HepG2 (cell line): ENCODE data around the gene PSG6. TPM values are rescaled to one million over a fixed set of nuclear protein-coding genes. Genes with fewer than 3 reads are reported as not detected.
"Not testable (repeated sequence)": the region's sequence is repeated elsewhere in the genome, so short reads cannot be mapped to it uniquely, and the experiment has no call there.

Experiments
- ATAC-seq: fragments of 200-7000 bp; cut with Tn5 transposase; 3 replicates; pipeline ENCODE4 v1.9.1; 2020; ENCODE audit warnings: mild to moderate bottlenecking, moderate library complexity
- BruUV-seq: library from RNA; stranded (reverse); fragments of 400-500 nt; replicated peaks from 2 replicates; lab custom pipeline; 2021; lab: Mats Ljungman, UMichigan
- CTCF ChIA-PET: fragments of 300-600 bp; formaldehyde crosslinking; extraction: SDS; loops from one replicate; lab custom pipeline; 2021; ENCODE audit warnings: low total read pairs, inconsistent platforms, low intra/inter-chr PET ratio; lab: Yijun Ruan, JAX
- POLR2A ChIA-PET: fragments of 350-600 bp; sonication (Branson Sonifier 250); formaldehyde crosslinking; loops from one replicate; lab custom pipeline; 2020; ENCODE audit warnings: antibody characterized with exemption, inconsistent platforms; lab: Yijun Ruan, JAX
- DNase-seq: peaks from one replicate; pipeline ENCODE4 v3.0.0-alpha.2; 2015; ENCODE audit warnings: low spot score
- FAIRE-seq: peaks from 3 replicates; lab custom pipeline; 2011; peaks lifted over from hg19 to GRCh38; lab: Jason Lieb, UNC
- H2AFZ ChIP-seq: one replicate; pipeline ENCODE4 v1.6.1; 2011; ENCODE audit warnings: low read length, inconsistent platforms
- H3K27ac ChIP-seq: fragments of 300-600 bp; 3 replicates; pipeline ENCODE4 v1.8.0; 2011; ENCODE audit warnings: mixed run types, mild to moderate bottlenecking, mixed read lengths, low read length, inconsistent platforms; ENCODE audit not compliant: insufficient read depth; ENCODE audit errors: extremely low read length
- H3K27me3 ChIP-seq, 2 experiments: fragments of 200-600 bp in 1 of 2; 2 replicates in 1 of 2; 3 replicates in 1 of 2; pipeline versions ENCODE4 v1.6.0 to v1.8.0; 2011; ENCODE audit warnings: low read length in 2 of 2, mild to moderate bottlenecking in 2 of 2, moderate library complexity in 2 of 2, inconsistent platforms in 1 of 2; ENCODE audit not compliant: insufficient read depth in 2 of 2, control insufficient read depth in 1 of 2
- H3K36me3 ChIP-seq, 2 experiments: fragments of 200-600 bp in 1 of 2; replicated peaks in 1 of 2; 2 replicates in 1 of 2; 3 replicates in 1 of 2; pipeline versions ENCODE4 v1.5.1 to v1.8.0; 2011; ENCODE audit warnings: low read length in 2 of 2, inconsistent platforms in 1 of 2; ENCODE audit not compliant: insufficient read depth in 2 of 2, control insufficient read depth in 1 of 2
- H3K4me1 ChIP-seq: 2 replicates; pipeline ENCODE4 v1.5.1; 2012; ENCODE audit warnings: low read length, inconsistent platforms; ENCODE audit not compliant: insufficient read depth
- H3K4me2 ChIP-seq: 2 replicates; pipeline ENCODE4 v1.6.0; 2011; ENCODE audit warnings: low read depth, low read length, inconsistent platforms
- H3K4me3 ChIP-seq, 3 experiments: fragments of 200-600 bp in 1 of 3; sonication (generic), shearing (Covaris generic) in 1 of 3; replicated peaks in 1 of 3; 2 replicates each; pipeline ENCODE4 v1.5.1; 2011 to 2016; ENCODE audit warnings: low read length in 3 of 3, inconsistent platforms in 2 of 3, low read depth in 2 of 3, mild to moderate bottlenecking in 2 of 3, control low read depth in 1 of 3, mixed read lengths in 1 of 3; ENCODE audit not compliant: insufficient read depth in 1 of 3
- H3K79me2 ChIP-seq: one replicate; pipeline ENCODE4 v1.6.1; 2011; ENCODE audit warnings: low read length, inconsistent platforms; ENCODE audit not compliant: insufficient read depth
- H3K9ac ChIP-seq: 2 replicates; pipeline ENCODE4 v1.6.0; 2011; ENCODE audit warnings: mild to moderate bottlenecking, low read depth, low read length, inconsistent platforms; ENCODE audit not compliant: insufficient read depth
- H3K9me3 ChIP-seq: 2 replicates; pipeline ENCODE4 v1.5.1; 2012; ENCODE audit warnings: mild to moderate bottlenecking, low read length
- H4K20me1 ChIP-seq: 2 replicates; pipeline ENCODE4 v1.6.0; 2011; ENCODE audit warnings: inconsistent platforms, mild to moderate bottlenecking, low read length, moderate library complexity; ENCODE audit not compliant: insufficient read depth
- WGBS: methylation state at CpG from one replicate; pipeline ENCODE4 v1.1.6; 2017; ENCODE audit warnings: low lambda C conversion rate; 5-methylcytosine and 5-hydroxymethylcytosine counted together
- in situ Hi-C: cut with HindIII; loops from 2 replicates; pipeline ENCODE4 v1.10.0; 2017; ENCODE audit warnings: low pct_unique_long_range_greater_than_20kb; ENCODE audit not compliant: extremely low pct_ligation_motif_present
- intact Hi-C: fragments of 100-400 bp; cut with micrococcal nuclease; formaldehyde crosslinking; loops from one replicate; pipeline ENCODE4 v1.10.0; 2022; ENCODE audit not compliant: unreplicated experiment
- polyA plus RNA-seq, 8 experiments: library from polyadenylated mRNA; depleted of rRNA in 3 of 8; stranded (reverse) in 7 of 8; unstranded in 1 of 8; fragments of >200 nt; fragmentation: Illumina TruSeq in 4 of 8; extraction: Trizol in 4 of 8; gene quantifications; 2 replicates each; pipeline versions ENCODE4 v1.2.1 to v1.2.3, GENCODE V29; 2011 to 2016; ENCODE audit warnings: low read depth in 4 of 8, missing spikeins in 1 of 8, mixed read lengths in 1 of 8; ENCODE audit not compliant: insufficient read depth in 1 of 8
- total RNA-seq, 5 experiments: library from RNA; depleted of rRNA; stranded (reverse); fragments of >200 nt; fragmentation: Illumina TruSeq; extraction: Trizol; gene quantifications; 2 replicates each; pipeline ENCODE4 v1.2.3, GENCODE V29; 2016; ENCODE audit warnings: low read depth in 1 of 5

Gene PSG6
- total and polyA plus RNA-seq, 2 of the 13 experiments (the other 11 are each of a cell fraction or from before 2014, with no cell fraction given): not detected

DNA sequence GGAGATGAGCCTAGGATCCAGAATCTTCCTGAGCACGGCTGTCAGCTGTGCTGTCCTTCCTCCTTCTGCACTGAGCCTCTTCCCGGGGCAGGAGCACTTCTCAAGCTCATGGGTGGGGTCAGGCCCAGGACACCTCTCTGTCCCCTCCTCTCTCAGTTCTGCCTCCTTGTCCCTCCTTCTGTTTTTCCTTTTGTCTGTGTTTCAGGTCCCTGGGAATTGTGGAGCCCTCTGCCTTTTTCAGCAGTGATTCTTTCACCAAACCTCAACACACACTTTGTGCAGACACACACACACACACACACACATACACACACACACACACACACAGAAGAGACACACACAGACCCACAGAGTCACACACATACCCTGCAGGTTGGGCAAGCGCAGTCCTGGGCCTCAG, 19.4 kb upstream of the PSG6 start, which contains the start of gene PSG7:
Gene PSG7, minus strand, starts transcription at position 101 of the 400 bp plus-strand sequence. CDS start 131 bp downstream, outside the sequence.
- in situ Hi-C loops, CTCF ChIA-PET, H3K27me3 ChIP-seq, H3K4me1 ChIP-seq, H3K4me3 ChIP-seq, H3K9ac ChIP-seq, POLR2A ChIA-PET, H3K36me3 ChIP-seq, BruUV-seq, H3K9me3 ChIP-seq, DNase-seq, intact Hi-C loops, H3K4me2 ChIP-seq, H3K27ac ChIP-seq, H2AFZ ChIP-seq, H4K20me1 ChIP-seq, FAIRE-seq, H3K79me2 ChIP-seq, ATAC-seq: not testable (repeated sequence)
- 26% methylated on average over 3 of the region's 3 CpGs for WGBS

- CTCF ChIA-PET, H3K9me3 ChIP-seq, H3K36me3 ChIP-seq, H2AFZ ChIP-seq, in situ Hi-C loops, DNase-seq, H3K4me3 ChIP-seq, H4K20me1 ChIP-seq, H3K79me2 ChIP-seq, BruUV-seq, H3K4me2 ChIP-seq, H3K27ac ChIP-seq, ATAC-seq, POLR2A ChIA-PET, H3K27me3 ChIP-seq, intact Hi-C loops, FAIRE-seq, H3K9ac ChIP-seq, H3K4me1 ChIP-seq: not testable (repeated sequence)
Observed at GRCh38 chr19:42934726-42935125, 17.0 kb upstream of the PSG6 start.

- H3K4me2 ChIP-seq, ATAC-seq, H3K4me1 ChIP-seq, intact Hi-C loops, CTCF ChIA-PET, H3K9ac ChIP-seq, H4K20me1 ChIP-seq, in situ Hi-C loops, H2AFZ ChIP-seq, BruUV-seq, H3K36me3 ChIP-seq, FAIRE-seq, POLR2A ChIA-PET, DNase-seq, H3K27ac ChIP-seq, H3K27me3 ChIP-seq, H3K79me2 ChIP-seq, H3K9me3 ChIP-seq, H3K4me3 ChIP-seq: not testable (repeated sequence)
Observed at GRCh38 chr19:42934183-42934582, 16.5 kb upstream of the PSG6 start.

DNA sequence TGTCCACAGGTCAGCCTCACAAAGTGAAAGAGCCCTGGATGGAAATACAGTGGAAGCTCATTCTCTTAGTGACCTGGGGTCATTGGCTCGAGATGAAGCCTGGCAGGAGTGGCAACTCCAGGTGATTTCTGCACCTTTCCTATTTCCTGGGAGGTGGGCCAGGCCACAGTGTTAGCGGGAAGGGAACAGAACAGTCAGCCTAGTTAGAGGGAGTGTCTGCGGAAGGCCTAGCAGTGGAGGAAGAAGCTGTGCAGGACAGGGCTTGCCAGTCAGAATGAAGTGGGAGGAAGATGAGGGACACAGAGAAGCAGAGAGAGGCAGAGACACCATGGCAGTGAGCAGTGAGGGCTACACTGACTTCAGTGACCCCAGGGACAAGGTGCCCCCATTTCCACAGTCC, 15.7 kb upstream of the PSG6 start:
- H3K4me1 ChIP-seq, intact Hi-C loops, H3K27me3 ChIP-seq, H2AFZ ChIP-seq, H3K4me3 ChIP-seq, POLR2A ChIA-PET, H3K9ac ChIP-seq, in situ Hi-C loops, H4K20me1 ChIP-seq, H3K4me2 ChIP-seq, H3K36me3 ChIP-seq, BruUV-seq, DNase-seq, H3K27ac ChIP-seq, CTCF ChIA-PET, ATAC-seq, H3K79me2 ChIP-seq, FAIRE-seq, H3K9me3 ChIP-seq: not testable (repeated sequence)
- WGBS: 49% methylated on average over 3 of the region's 3 CpGs
